Cerebellar nuclear complex (tissue), 1 donor: Measurements from ENCODE around the gene CDC42EP2.
"Not testable (repeated sequence)": the region's sequence is repeated elsewhere in the genome, so short reads cannot be mapped to it uniquely, and the experiment has no call there.

Source experiments
- DNase-seq, 2 experiments: peaks; one replicate each; lab custom pipeline; 2025; lab: John Stamatoyannopoulos, UW

Gene CDC42EP2

DNA sequence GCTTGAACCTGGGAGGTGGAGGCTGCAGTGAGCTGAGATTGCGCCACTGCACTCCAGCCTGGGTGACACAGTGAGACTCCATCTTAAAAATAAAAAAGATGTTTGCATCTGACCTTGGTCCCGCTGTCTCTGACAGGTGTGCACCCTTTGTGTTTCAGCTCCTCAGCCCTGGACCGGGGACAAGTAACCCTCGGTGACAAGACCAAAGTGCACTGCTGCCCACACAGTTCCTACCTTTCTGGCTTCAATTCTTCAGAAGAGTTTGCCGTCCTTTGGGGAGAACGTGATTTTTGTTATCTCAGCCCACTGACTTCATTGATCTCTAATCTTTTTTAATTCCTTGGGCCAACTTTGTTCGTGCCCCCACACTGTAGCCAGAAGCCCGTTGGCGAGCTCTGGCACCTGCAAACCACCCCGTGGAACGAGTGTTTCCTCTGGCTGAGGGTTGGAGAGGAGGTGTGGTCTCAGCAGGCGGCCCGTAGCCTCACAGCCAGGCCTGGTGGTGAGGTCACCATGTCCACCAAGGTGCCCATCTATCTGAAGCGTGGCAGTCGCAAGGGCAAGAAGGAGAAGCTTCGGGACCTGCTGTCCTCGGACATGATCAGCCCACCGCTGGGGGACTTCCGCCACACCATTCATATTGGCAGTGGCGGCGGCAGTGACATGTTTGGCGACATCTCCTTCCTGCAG lies 5.9 kb downstream of the CDC42EP2 start:
- DNase-seq = no peak

DNA sequence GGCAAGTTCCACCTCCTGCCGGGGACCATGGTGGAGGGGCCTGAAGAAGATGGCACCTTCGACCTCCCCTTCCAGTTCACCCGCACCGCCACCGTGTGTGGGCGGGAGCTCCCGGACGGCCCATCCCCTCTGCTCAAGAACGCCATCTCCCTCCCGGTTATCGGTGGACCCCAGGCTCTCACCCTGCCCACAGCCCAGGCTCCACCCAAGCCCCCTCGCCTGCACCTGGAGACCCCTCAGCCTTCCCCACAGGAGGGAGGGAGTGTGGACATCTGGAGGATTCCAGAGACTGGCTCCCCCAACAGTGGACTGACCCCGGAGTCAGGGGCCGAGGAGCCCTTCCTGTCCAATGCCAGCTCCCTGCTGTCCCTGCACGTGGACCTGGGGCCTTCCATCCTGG lies 6.4 kb downstream of the CDC42EP2 start:
- DNase-seq = no peak

DNA sequence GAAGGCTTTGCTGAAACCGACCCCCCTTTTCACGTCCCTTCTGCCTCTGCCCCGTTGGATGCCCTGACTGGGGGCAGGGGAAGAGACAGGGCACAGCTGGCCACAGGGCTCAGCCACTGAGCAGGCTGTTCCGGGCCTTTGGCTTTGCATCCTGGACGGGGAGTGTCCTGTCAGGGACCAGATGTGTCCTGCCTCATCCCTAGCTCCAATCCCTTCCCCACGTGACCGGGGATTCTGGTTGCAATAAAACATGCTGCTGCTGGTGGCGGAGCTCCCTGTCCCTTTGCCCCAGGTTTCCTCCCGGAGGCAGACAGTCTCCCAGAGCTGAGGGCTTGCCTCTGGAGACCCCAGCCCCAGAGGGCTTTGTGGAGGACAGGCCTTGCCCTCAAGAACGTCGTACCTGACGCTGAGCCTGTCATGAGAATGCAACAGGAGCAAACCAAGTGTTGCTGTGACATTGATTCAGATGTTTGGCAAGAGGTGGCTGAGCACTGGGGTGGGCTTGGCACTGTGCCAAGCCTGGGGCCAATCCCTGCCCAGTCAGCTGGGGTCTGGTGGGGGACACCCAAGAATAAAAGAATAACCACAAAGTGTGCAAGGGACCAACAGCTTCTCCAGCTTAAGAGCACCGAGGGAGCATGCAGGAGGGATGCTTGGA lies 7.3 kb downstream of the CDC42EP2 start:
- no peak for DNase-seq

DNA sequence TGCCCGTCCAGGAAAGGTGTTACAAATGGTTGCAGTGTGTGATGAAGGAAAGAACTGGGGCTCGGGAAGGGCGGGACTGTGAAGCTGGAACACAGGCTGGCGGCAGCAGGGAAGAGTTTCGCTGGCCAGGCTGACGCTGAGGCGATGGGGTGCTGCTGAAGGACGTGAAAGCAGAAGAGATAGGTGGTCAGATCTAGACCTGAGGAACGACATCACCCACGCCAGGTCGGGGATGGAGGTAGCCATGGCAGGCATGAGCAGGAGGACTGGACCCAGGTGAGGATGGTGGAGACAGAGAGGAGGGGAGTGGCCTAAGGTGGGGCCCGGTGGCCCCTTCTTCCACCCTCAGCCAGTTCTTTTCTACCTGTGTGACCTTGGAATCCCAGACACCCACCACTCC lies 9.1 kb downstream of the CDC42EP2 start:
- no peak for DNase-seq

DNA sequence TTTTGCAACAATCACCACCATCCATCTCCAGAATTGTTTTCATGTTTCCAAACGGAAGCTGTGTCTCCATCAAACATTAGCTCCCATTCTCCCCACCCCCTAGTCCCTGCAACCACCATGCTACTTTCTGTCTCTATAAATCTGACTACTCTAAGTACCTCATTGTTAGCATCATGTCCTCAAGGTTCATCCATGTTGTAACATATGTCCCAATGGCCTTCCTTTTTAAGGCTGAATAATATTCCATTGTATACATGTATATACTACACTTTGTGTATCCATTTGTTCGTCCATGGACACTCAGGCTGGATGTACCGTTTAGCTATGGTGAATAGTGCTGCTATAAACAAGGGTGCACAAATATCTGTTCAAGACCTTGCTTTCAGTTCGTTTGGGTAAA lies 10.8 kb downstream of the CDC42EP2 start:
- DNase-seq = no peak

DNA sequence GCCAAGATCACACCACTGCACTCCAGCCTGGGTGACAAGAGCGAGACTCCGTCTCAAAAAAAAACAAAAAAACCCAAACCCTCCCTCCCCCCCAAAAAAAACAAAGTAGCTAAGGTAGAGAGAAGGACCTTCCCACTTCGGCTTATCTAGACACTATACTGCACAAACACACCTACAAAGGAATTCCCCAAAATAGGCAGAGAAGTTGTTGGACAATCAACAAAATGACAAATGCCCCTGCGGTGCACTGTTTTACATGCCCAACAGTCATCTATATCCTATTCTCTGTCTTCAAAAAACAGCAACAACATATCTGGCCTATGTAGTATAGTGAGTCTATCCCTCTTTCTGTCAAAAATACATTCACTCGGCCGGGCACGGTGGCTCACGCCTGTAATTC lies 12.4 kb downstream of the CDC42EP2 start:
- no peak for DNase-seq

DNA sequence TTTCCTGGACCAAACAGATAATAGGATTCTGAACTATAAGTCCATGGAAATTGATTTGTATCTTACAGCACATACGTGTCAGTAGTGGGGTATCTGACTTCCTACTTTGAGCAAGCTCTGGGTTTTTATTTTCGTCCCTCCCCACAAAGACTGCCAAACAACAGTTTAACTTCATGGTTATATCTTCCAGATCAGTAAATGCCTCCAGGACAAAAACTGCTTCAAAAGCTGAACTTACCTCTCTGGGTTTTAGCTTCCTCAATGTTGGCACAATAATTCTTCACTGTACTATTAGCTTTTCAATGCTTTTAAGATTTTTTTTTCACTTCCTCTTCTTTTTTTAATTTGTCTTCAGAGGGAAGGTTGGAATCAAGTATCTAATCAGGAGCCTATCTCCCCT lies 14.8 kb downstream of the CDC42EP2 start:
- DNase-seq = no peak

DNA sequence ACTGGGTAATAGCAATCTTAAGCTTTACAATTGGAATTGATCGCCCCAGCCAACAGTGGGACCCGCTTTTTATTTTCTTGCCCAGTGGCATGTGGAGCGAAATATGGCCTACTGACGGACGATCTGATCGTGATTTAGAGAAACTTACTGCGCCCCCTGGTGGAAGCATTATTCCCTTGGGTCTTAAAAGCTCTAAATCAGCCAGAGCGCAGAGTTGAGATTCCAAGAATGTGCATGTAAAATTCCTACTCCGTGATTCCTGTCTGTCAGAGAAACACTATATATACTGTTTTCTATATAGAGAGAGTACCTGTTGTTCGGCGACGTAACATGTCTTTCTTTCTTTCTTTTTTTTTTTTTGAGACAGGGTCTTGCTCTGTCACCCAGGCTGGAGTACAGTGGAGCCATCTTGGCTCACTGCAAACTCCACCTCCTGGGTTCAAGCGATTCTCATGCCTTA lies 15.3 kb downstream of the CDC42EP2 start:
- peak in 1 of 2 experiments; percentile 44 for DNase-seq

DNA sequence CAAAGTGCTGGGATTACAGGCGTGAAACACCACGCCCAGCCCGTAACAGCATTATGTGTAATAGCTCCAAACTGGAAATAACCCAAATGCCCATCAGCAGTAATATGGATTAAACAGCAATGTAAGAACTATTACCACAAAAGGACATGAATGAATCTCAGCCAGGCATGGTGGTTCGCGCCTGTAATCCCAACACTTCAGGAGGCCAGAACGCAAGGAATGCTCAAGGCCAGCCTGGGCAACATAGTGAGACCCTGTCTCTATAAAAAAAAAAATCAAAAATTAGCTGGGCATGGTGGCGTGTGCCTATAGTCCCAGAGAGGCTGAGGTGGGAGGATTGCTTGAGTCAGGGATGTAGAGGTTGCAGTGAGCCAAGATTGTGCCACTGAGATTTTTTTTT lies 15.9 kb downstream of the CDC42EP2 start:
- DNase-seq = no peak

DNA sequence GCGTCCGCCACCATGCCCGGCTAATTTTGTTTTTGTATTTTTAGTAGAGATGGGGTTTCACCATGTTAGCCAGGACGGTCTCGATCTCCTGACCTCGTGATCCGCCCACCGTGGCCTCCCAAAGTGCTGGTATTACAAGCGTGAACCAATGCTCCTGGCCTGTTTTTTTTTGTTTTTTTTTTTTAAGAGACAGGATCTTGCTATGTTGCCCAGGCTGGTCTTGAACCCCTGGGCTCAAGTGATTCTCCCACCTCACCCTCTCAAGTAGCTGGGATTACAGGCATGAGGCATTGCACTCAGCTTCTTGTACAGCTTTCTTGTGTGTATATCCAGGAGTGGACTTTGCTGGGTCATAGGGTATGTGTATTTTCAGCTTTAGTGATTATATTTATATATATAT lies 17.9 kb downstream of the CDC42EP2 start:
- not testable (repeated sequence) for DNase-seq

DNA sequence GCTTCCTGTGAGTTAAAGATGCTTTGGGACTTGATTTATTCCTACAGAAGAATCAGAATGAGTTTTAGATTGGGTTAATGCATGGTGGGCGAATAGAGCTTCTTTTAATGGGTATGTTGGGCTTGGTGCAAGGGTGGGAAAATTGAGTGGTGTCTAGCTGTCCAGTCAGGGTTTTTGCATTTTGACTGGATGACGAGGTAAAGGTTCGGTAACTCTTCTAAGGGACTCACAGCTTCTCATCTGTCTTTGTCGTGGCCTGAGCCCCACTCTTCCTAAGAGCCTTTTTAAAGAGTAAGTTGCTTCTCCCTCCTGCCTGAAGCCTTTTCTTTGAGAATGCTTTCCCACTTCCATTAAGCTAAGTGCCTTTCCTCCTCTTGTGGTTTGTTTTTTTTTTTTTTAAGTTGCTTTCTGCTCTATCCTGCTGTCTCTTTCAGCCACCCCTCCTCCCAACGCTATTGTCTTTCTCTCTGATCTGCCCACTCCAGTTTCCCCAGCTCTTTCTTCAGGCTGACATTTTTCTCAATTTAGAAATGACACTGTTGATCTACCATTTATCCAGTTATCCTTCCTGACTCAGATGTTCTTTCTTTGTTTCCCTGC lies 20.1 kb downstream of the CDC42EP2 start:
- no peak for DNase-seq

DNA sequence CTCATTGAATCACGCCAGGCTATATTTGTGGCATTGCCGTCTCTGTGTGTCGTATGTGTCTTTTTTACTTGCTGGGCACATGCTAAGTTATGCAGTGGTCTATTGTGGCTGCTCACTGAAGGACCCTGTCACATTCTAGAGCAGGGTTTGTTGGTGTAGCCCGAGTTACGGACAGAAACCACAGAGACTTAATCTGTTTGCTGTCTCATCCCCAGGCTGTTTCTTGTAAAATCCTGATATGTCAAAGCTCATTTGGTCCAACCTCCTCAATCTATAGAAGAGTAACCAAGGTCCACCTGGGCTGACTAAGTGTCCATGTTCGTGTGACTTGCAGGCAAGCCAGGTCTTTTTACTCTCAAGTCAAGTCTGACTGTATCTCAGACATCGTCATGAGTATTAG lies 24.0 kb downstream of the CDC42EP2 start:
- no peak for DNase-seq

DNA sequence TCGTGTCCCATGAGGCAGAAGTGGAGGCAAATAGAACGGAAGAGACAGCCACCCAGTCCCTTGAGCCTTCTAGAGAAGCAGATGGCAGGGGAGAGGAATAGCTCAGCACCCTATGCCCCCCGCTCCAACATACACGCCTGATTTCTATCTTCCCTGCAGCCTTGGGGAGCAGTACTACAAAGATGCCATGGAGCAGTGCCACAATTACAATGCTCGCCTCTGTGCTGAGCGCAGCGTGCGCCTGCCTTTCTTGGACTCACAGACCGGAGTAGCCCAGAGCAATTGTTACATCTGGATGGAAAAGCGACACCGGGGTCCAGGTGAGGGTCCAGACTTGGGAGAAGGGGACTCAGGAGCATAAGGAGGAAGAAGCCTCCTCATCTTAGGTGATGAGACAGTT lies 25.6 kb downstream of the CDC42EP2 start:
- no peak for DNase-seq

DNA sequence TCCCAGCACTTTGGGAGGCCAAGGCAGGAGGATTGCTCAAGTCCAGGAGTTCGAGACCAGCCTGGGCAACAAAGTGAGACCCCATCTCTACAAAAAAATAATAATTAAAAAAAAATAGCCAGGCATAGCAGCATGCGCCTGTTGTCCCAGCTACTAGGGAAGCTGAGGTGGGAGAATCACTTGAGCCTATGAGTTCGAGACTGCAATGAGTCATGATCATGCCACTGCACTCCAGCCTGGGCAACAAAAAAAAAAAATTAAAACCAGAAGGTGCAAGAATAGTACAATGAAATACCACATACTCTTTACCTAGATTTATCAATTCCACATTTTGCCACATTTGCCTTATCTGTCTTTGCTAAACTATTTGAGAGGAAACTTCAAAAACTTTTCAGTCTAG lies 27.2 kb downstream of the CDC42EP2 start:
- DNase-seq = no peak

DNA sequence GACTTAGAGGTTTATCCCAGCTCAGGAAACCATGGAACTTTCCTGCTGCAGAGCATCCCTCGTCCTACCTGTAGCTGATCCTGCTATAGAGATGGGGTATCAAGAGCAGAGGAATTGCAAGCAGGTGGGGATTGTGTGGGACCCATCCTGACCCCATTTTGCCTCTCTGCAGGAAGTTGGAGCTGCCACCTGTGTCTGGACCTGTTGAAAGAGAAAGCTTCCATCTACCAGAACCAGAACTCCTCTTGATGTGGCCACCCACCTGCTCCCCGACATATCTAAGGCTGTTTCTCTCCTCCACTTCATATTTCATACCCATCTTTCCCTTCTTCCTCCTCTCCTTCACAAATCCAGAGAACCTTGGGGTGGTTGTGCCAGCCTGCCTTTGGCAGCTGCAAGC lies 36.8 kb downstream of the CDC42EP2 start:
- no peak for DNase-seq

DNA sequence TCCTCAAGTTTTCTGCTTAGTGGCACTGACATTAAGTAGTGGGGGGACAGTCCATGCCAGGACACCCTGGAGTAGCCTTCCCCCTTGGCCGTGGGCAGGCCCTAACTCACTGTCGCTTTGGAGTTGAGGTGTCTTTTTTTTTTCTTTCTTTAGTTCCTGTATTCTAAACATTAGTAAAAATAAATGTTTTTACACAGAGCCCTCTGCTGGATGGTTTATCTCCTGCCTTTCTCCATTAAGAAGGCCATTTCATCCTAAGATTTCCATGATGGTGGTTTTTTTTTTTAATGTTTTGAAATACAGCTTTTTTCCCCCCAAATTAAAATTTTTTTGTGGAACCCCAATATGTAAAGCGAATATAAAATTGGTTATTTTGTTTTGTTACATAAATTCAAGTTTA lies 38.1 kb downstream of the CDC42EP2 start:
- no peak for DNase-seq

DNA sequence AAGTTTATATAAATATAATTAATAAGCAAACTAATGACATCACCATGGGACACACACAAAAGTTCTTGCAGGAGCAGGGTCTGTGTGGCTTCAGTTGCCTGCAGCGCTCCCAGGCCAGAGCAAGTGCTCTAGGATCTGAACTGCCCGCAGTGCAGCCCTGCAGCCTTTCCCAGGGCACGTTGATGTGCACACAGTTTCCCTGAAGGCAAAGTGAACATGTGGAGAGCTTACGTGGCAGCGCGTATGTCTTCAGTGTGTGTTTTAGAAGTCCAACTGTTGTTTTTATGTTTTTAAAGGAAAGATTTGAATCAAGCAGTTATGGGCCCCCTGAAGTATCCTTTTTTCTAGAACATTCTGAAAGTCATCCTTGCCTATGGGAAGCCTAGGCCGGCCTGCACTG lies 38.7 kb downstream of the CDC42EP2 start:
- no peak for DNase-seq

DNA sequence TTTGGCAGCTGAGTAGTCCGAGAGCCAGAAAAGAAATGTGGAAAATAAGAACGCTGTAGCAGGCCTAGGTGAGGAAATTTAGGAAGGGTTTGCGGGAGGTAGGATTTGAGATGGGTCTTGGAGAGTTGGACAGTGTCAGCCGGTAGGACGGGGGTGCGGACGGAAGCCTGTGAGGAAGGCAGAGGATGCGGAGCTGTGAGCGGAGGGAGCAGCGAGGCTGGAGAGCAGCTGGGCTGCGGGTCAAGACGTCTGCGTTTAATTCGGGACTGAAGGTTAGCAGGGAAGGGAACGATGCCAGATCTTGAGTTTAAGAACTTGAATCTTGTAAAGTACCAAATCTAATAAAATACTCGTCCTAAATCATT lies 39.2 kb downstream of the CDC42EP2 start:
- DNase-seq = peak in 1 of 2 experiments; percentile 56

DNA sequence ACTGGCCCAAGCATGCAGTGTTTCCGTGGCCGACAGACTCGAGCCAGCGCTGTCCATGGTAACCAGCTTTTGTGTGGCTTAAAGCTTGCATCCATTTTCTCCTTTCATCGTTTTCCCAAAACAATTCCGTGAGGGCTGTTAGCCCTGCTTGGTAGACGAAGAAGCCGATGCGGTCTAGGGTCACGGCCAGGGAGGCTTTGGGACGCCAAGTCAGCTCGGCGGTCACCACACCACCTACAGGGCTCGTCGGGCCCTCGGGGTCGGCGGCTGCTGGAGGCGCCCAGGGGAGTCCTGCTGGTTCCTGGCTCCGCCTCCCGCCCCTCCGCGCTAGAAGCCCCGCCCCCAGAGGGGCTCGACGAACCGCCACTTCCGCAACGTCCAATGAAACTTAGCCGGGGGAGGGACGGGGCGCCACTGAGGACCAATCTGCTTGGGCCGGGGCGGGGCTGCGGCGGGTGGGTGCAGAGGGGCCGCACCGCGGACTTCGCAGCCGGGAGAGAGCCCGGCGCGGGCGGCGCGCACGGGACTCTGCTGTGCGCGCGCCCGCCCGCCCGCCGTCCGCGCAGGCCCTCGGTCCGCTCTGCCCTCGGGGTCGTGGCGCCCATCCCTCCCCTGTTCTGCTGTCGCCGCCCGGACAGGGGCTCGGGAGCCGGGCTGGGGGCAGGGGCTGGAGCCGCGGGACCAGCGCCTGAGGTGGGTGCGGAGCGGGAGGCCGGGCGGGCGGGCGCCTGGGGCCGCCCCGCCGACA lies 39.8 kb downstream of the CDC42EP2 start, which contains the start of gene TIGD3:
TIGD3 (plus strand) TSS at position 487 of the 748 bp plus-strand sequence. CDS start 1,058 bp downstream, outside the sequence.
- DNase-seq = peak; percentile 69 to 89

DNA sequence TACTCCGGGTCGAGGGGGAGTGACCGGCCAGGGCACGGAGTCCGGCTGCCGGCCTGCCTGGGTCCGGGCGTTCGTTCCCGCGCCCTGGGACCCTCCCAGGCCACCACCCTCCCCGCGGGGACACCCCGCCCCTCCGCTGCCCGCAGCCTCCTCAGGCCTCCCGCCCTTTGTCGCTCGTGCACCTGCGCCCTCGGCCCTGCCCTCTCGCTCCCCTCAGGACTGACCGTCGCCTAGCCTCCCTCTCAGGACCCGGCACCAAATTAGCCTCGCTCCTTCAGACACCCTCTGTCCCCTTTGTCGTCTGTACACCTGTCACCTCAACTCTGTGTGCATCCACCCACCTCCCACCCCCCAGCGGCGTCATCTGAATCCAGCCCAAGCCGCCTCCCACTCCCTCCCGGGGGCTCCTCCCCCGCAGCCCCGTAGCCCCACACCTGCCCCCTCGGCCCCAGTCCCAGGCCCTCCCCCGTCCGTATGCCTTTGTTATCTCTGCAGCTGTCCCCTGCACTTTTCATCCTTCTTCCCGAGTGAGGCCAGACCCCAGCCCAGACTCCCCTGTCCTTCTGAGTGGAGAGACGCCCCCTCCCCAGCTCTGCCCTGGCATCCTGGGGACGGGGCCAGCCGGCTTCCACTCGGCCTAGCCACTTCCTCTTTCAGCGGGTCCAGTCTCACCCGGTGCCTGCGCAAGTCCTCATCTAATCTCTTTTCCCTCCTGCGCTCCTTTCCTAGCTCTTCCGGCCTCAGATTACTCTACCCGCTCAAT lies 40.5 kb downstream of the CDC42EP2 start:
- no peak for DNase-seq

DNA sequence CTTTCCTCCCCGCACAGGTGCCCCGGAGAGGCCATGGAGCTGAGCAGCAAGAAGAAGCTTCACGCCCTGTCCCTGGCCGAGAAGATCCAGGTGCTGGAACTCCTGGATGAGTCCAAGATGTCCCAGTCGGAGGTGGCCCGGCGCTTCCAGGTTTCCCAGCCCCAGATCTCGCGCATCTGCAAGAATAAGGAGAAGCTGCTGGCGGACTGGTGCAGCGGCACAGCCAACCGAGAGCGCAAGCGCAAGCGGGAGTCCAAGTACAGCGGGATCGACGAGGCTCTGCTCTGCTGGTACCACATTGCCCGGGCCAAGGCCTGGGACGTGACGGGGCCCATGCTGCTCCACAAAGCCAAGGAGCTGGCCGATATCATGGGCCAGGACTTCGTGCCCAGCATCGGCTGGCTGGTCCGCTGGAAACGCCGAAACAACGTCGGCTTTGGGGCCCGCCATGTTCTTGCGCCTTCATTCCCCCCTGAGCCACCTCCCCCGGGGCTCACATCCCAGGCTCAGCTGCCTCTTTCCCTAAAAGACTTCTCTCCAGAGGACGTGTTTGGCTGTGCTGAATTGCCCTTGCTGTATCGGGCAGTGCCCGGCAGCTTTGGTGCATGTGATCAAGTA lies 41.2 kb downstream of the CDC42EP2 start:
- peak in 1 of 2 experiments; percentile 12 for DNase-seq
